Liver (tissue), 3 donors: ENCODE results near the gene F8A1.

ENCODE experiments used
- ATF3 ChIP-seq: IDR thresholded peaks from 2 replicates; pipeline ENCODE4 v1.6.1; 2016; ENCODE audit warnings: antibody characterized with exemption
- CTCF ChIP-seq: fragments of 150-350 bp; IDR thresholded peaks from 2 replicates; pipeline ENCODE4 v1.5.1; 2017; ENCODE audit warnings: improper control_type of control experiment, low read depth, low read length; ENCODE audit not compliant: missing input control
- FOXA1 ChIP-seq: IDR thresholded peaks from 2 replicates; pipeline ENCODE4 v1.6.1; 2016; ENCODE audit warnings: antibody characterized with exemption
- HNF4A ChIP-seq, 2 donors: conservative IDR thresholded peaks; 2 replicates each; pipeline ENCODE4 v1.6.1; 2016; ENCODE audit warnings: antibody characterized with exemption in 2 of 2, mild to moderate bottlenecking in 2 of 2
- JUND ChIP-seq, 2 donors: IDR thresholded peaks; 2 replicates each; pipeline ENCODE4 v1.6.1; 2016; ENCODE audit warnings: antibody characterized with exemption in 2 of 2
- RAD21 ChIP-seq, 2 donors: IDR thresholded peaks; 2 replicates each; pipeline ENCODE4 v1.6.1; 2016; ENCODE audit warnings: antibody characterized with exemption in 2 of 2, mild to moderate bottlenecking in 2 of 2
- TAF1 ChIP-seq: conservative IDR thresholded peaks from 2 replicates; pipeline ENCODE4 v1.6.1; 2016; ENCODE audit warnings: antibody characterized with exemption, mild to moderate bottlenecking
- YY1 ChIP-seq: IDR thresholded peaks from 2 replicates; pipeline ENCODE4 v1.6.1; 2016; ENCODE audit warnings: antibody characterized with exemption, mild to moderate bottlenecking
- TF ChIP-seq, protein P1 (sequence below): IDR thresholded peaks from 2 replicates; pipeline ENCODE4 v1.6.1; 2016; ENCODE audit warnings: antibody characterized with exemption, mild to moderate bottlenecking
- TF ChIP-seq, protein P2 (sequence below): IDR thresholded peaks from 2 replicates; pipeline ENCODE4 v1.6.1; 2016; ENCODE audit warnings: antibody characterized with exemption
- donor health status: healthy.
- donor health status: healthy.

DNA sequence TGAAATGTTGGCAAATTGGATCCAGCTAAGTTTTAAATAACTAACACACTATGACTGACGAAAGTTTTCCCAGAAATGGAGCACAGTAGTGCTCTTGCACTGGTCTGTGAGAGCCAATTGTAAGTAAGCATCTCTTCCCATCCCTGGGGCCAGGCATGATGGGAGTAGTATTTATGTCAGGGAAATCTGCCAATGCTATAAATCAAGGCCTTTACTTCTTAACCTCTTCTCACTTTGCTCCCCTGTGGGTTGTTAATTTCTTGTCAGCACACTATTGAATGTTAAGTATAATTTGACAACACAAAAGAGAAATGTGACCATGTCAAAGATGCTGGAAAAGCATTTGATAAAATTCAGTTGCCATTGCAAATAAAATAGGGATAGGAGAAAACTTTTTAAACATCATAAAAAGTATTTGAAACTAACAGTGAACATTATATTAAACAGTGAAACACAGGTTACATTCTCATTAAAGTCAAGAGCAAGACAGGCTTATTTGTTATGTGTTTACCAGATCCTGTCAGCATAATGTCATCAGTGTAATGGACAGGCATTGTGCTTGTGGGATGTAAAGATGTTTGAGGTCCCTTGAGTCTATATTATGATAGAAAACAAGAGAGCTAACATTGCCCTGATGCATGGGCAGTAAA is 5.0 kb downstream of the F8A1 start:
- TF ChIP-seq CTCF (no peak), ATF3 (no peak), RAD21 (IDR thresholded peaks at IDR 0.05) (no peak), JUND (IDR thresholded peaks at IDR 0.05) (no peak), TAF1 (no peak), FOXA1 (no peak), YY1 (no peak), HNF4A (conservative IDR thresholded peaks at IDR 0.05) (no peak)
- TF ChIP-seq, protein P1, sequence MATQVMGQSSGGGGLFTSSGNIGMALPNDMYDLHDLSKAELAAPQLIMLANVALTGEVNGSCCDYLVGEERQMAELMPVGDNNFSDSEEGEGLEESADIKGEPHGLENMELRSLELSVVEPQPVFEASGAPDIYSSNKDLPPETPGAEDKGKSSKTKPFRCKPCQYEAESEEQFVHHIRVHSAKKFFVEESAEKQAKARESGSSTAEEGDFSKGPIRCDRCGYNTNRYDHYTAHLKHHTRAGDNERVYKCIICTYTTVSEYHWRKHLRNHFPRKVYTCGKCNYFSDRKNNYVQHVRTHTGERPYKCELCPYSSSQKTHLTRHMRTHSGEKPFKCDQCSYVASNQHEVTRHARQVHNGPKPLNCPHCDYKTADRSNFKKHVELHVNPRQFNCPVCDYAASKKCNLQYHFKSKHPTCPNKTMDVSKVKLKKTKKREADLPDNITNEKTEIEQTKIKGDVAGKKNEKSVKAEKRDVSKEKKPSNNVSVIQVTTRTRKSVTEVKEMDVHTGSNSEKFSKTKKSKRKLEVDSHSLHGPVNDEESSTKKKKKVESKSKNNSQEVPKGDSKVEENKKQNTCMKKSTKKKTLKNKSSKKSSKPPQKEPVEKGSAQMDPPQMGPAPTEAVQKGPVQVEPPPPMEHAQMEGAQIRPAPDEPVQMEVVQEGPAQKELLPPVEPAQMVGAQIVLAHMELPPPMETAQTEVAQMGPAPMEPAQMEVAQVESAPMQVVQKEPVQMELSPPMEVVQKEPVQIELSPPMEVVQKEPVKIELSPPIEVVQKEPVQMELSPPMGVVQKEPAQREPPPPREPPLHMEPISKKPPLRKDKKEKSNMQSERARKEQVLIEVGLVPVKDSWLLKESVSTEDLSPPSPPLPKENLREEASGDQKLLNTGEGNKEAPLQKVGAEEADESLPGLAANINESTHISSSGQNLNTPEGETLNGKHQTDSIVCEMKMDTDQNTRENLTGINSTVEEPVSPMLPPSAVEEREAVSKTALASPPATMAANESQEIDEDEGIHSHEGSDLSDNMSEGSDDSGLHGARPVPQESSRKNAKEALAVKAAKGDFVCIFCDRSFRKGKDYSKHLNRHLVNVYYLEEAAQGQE = no peak
- TF ChIP-seq, protein P2, sequence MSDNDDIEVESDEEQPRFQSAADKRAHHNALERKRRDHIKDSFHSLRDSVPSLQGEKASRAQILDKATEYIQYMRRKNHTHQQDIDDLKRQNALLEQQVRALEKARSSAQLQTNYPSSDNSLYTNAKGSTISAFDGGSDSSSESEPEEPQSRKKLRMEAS = no peak
